Activated B cell treated with CpG ODN at 0.5 μM for 24 hours (primary cell): ENCODE measurements around the gene ANKRD33. TPM values are rescaled to one million over a fixed set of nuclear protein-coding genes. Genes with fewer than 3 reads are reported as not detected.

Experiments
- ATAC-seq: fragments of 200-7000 bp; cut with Tn5 transposase; one replicate; pipeline ENCODE4 v1.10.0; 2021; ENCODE audit warnings: low read depth, mild to moderate bottlenecking, moderate library complexity
- CTCF ChIA-PET: fragments of 350-600 bp; sonication (Branson Sonifier 250); formaldehyde crosslinking; loops from one replicate; lab custom pipeline; 2021; ENCODE audit warnings: antibody characterized with exemption; lab: Charles Lee
- POLR2A ChIA-PET: fragments of 350-600 bp; sonication (Branson Sonifier 250); formaldehyde crosslinking; loops from one replicate; lab custom pipeline; 2021; ENCODE audit warnings: antibody characterized with exemption; lab: Charles Lee
- DNase-seq: peaks from one replicate; pipeline ENCODE4 v3.0.0; 2022
- H3K27ac Mint-ChIP-seq: one replicate; pipeline ENCODE4 v1.8.0; 2020; ENCODE audit warnings: mixed read lengths
- H3K27me3 Mint-ChIP-seq: one replicate; pipeline ENCODE4 v1.8.0; 2021; ENCODE audit warnings: mixed read lengths
- H3K36me3 Mint-ChIP-seq: one replicate; pipeline ENCODE4 v1.8.0; 2021; ENCODE audit warnings: low read depth, mixed read lengths
- H3K4me1 Mint-ChIP-seq: one replicate; pipeline ENCODE4 v1.8.0; 2021; ENCODE audit warnings: mixed read lengths
- H3K4me3 Mint-ChIP-seq: one replicate; pipeline ENCODE4 v1.8.0; 2020; ENCODE audit warnings: mild to moderate bottlenecking, mixed read lengths
- H3K9me3 Mint-ChIP-seq: one replicate; pipeline ENCODE4 v1.8.0; 2020; ENCODE audit warnings: mixed read lengths
- CTCF ChIP-seq: fragments of 200-600 bp; IDR thresholded peaks from one replicate; pipeline ENCODE4 v1.8.0; 2022; ENCODE audit warnings: antibody characterized with exemption, mild to moderate bottlenecking
- intact Hi-C: fragments of 100-400 bp; cut with micrococcal nuclease; formaldehyde crosslinking; loops from one replicate; pipeline ENCODE4 v1.15.1; 2024
- total RNA-seq: library from RNA; stranded (reverse); gene quantifications from 2 replicates; pipeline ENCODE4 v1.2.3, GENCODE V29; 2022

ANKRD33 gene
- total RNA-seq, 1 donor from 2014 or later: not detected

GRCh38 chr12:51851413-51852124 lies 36.3 kb upstream of the ANKRD33 start:
- no peaks in the 10 kb centered on the region for H3K9me3 Mint-ChIP-seq
- DNase-seq (no peak), ATAC-seq (no peak)
- no peak for TF ChIP-seq CTCF
- ChIA-PET POLR2A (no interaction called here), CTCF (no interaction called here)
- H3K36me3 Mint-ChIP-seq: no peaks in the 10 kb centered on the region
- intact Hi-C loops: no loop called here
- H3K27me3 Mint-ChIP-seq: peaks cover 45% of the 10 kb centered on the region
- no peak overlapping the region for H3K27ac Mint-ChIP-seq
- peaks cover 12% of the 10 kb centered on the region for H3K4me1 Mint-ChIP-seq
- H3K4me3 Mint-ChIP-seq: no peak overlapping the region

- peaks cover 46% of the 10 kb centered on the region for H3K27me3 Mint-ChIP-seq
- CTCF ChIA-PET: no interaction called here
- H3K27ac Mint-ChIP-seq: no peak overlapping the region
- no peaks in the 10 kb centered on the region for H3K9me3 Mint-ChIP-seq
- TF ChIP-seq CTCF: no peak
- no peaks in the 10 kb centered on the region for H3K36me3 Mint-ChIP-seq
- H3K4me3 Mint-ChIP-seq: no peak overlapping the region
- H3K4me1 Mint-ChIP-seq: peaks cover 9% of the 10 kb centered on the region
- DNase-seq (no peak), ATAC-seq (no peak)
- intact Hi-C loops: no loop called here
- POLR2A ChIA-PET: no interaction called here
Observed at GRCh38 chr12:51852404-51853137, 35.3 kb upstream of the ANKRD33 start.

- ChIA-PET CTCF (no interaction called here), POLR2A (no interaction called here)
- Mint-ChIP-seq H3K4me3 (no peak overlapping the region), H3K27ac (no peak overlapping the region), H3K27me3 (peaks cover 41% of the 10 kb centered on the region), H3K9me3 (no peaks in the 10 kb centered on the region), H3K36me3 (no peaks in the 10 kb centered on the region), H3K4me1 (peaks cover 6% of the 10 kb centered on the region)
- DNase-seq: no peak
- no peak for TF ChIP-seq CTCF
- no peak for ATAC-seq
- intact Hi-C loops: no loop called here
Observed at GRCh38 chr12:51855586-51856428, 32.1 kb upstream of the ANKRD33 start.

GRCh38 chr12:51860986-51861385 lies 26.9 kb upstream of the ANKRD33 start:
- H3K27ac Mint-ChIP-seq: no peak overlapping the region
- TF ChIP-seq CTCF: no peak
- DNase-seq (no peak), ATAC-seq (no peak)
- H3K4me1 Mint-ChIP-seq: peaks cover 11% of the 10 kb centered on the region
- POLR2A ChIA-PET: no interaction called here
- H3K9me3 Mint-ChIP-seq: no peaks in the 10 kb centered on the region
- H3K4me3 Mint-ChIP-seq: no peak overlapping the region
- intact Hi-C loops: no loop called here
- CTCF ChIA-PET: no interaction called here
- no peaks in the 10 kb centered on the region for H3K36me3 Mint-ChIP-seq
- peaks cover 46% of the 10 kb centered on the region for H3K27me3 Mint-ChIP-seq

- Mint-ChIP-seq H3K36me3 (no peaks in the 10 kb centered on the region), H3K4me1 (peaks cover 11% of the 10 kb centered on the region), H3K27ac (no peak overlapping the region), H3K27me3 (peaks cover 47% of the 10 kb centered on the region), H3K4me3 (no peak overlapping the region), H3K9me3 (no peaks in the 10 kb centered on the region)
- no peak for DNase-seq
- POLR2A ChIA-PET: no interaction called here
- CTCF ChIA-PET: interaction anchor here (3.2 kb wide), 1 partner anchor 12 kb away, joined by 12 read pairs; no protein-coding TSS in a partner anchor
- no peak for TF ChIP-seq CTCF
- no peak for ATAC-seq
- intact Hi-C loops: no loop called here
Observed at GRCh38 chr12:51862947-51863346, 25.0 kb upstream of the ANKRD33 start.
